Activated CD8-positive, alpha-beta memory T cell treated with anti-CD3 and anti-CD28 coated beads, Interleukin-2, amount 50 U/mL, for 48 hours (primary cell): ENCODE results near the gene CFAP91.
A peak's percentile ranks its signal among the peaks of the same experiment; 100 is the strongest.

Experiments
- DNase-seq: peaks from one replicate; pipeline ENCODE4 v3.0.0-alpha.2; 2020

CFAP91 gene

GRCh38 chr3:119702530-119703527 lies at the start of gene CFAP91:
Gene CFAP91 (plus strand): TSS chr3:119703022. CDS start chr3:119703099, 77 bp downstream.
- peak; percentile 89 for DNase-seq

- DNase-seq = no peak
Observed at GRCh38 chr3:119653876-119654275, 48.9 kb upstream of the CFAP91 start.

GRCh38 chr3:119657887-119658702 lies 44.7 kb upstream of the CFAP91 start:
- no peak for DNase-seq

GRCh38 chr3:119658994-119659393 lies 43.8 kb upstream of the CFAP91 start:
- DNase-seq = no peak

- no peak for DNase-seq
Observed at GRCh38 chr3:119659606-119660291, 43.1 kb upstream of the CFAP91 start.

GRCh38 chr3:119660474-119661440 lies 42.1 kb upstream of the CFAP91 start, which contains the start of gene POPDC2:
Gene POPDC2 (minus strand): TSS chr3:119660589. CDS start chr3:119660423, 166 bp downstream.
- DNase-seq = no peak

- DNase-seq = no peak
Observed at GRCh38 chr3:119662604-119663373, 40.0 kb upstream of the CFAP91 start.

- DNase-seq = no peak
Observed at GRCh38 chr3:119663885-119664284, 38.9 kb upstream of the CFAP91 start.

GRCh38 chr3:119664370-119664769 lies 38.5 kb upstream of the CFAP91 start:
- no peak for DNase-seq

- no peak for DNase-seq
Observed at GRCh38 chr3:119664850-119665379, 37.9 kb upstream of the CFAP91 start.

GRCh38 chr3:119665954-119666559 lies 36.8 kb upstream of the CFAP91 start:
- DNase-seq = no peak

GRCh38 chr3:119669906-119670570 lies 32.8 kb upstream of the CFAP91 start:
- DNase-seq = no peak

GRCh38 chr3:119672776-119673175 lies 30.0 kb upstream of the CFAP91 start:
- DNase-seq = no peak

- DNase-seq = no peak
Observed at GRCh38 chr3:119673875-119674274, 28.9 kb upstream of the CFAP91 start.

GRCh38 chr3:119675188-119675874 lies 27.5 kb upstream of the CFAP91 start:
- DNase-seq = no peak

- no peak for DNase-seq
Observed at GRCh38 chr3:119676020-119676419, 26.8 kb upstream of the CFAP91 start.

GRCh38 chr3:119676771-119677640 lies 25.8 kb upstream of the CFAP91 start, which contains the start of gene COX17:
Gene COX17 (minus strand): TSS chr3:119677406. CDS start chr3:119677310, 96 bp downstream.
- peak; percentile 94 for DNase-seq

- DNase-seq = no peak
Observed at GRCh38 chr3:119677641-119677934, 25.2 kb upstream of the CFAP91 start.
